NK-92 (cell line): Measurements from ENCODE around the gene NDRG4.

Experiments used
- DNase-seq: peaks from one replicate; lab custom pipeline; 2025; ENCODE audit not compliant: unreplicated experiment; lab: John Stamatoyannopoulos, UW

Gene NDRG4

DNA sequence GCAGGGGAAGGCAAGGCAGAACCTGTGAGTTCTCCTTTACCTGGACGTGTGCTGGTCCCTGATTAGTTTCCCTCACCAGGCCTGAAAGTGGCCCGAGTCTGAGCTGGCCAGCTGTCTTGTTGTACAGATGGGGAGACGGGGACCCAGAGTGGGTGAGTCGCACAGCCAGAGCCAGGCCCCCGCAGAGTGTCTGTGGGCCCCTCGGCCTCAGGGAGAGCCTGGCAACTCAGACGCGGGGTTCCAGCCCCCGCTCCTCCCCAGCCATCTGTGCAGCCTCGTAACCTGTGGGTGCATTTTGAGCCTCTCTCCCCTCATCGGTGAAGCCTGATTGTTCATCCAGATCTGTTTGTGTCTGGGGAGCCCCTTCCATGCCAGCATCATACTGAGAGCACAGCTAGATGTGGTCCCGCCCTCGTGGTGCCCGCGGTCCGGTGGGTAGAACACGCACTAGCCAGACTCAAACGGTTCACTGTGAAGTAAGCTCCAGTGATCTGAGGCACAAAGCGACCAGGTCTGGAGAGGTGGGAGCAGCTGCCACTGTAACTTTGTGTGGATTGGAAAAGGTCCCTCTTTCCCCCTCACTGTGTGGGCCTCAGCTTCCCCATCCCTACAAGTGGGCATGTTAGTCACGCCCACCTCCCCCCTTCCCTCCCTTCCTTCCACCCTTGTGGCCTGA lies 6.0 kb upstream of the NDRG4 start:
- no peak for DNase-seq

DNA sequence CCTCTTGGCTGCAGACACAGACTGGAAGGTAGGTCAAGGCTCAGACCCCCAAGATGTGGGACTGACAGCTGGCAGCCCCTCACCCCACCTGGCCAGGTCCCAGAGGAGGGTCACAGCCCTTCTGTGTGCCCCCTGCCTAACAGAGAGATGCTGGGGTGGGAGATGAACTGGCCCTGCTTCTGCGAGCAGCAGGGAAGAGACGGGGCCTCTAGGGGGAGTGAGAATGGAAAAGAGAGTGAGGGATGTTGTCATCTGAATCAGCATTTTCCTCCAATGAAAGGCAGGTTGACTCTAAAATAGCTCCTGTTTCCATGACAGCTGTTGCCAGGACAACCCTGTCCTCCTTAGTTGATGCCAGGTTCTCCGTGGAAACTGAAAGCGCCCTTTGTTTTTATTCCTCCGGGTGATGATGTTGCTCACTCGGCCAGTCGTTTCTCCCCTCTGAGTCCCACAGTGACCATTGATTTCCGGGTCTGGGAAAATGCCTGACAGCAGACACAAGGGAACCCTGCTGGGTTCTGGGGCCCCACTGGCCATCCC lies 4.9 kb upstream of the NDRG4 start:
- no peak for DNase-seq

DNA sequence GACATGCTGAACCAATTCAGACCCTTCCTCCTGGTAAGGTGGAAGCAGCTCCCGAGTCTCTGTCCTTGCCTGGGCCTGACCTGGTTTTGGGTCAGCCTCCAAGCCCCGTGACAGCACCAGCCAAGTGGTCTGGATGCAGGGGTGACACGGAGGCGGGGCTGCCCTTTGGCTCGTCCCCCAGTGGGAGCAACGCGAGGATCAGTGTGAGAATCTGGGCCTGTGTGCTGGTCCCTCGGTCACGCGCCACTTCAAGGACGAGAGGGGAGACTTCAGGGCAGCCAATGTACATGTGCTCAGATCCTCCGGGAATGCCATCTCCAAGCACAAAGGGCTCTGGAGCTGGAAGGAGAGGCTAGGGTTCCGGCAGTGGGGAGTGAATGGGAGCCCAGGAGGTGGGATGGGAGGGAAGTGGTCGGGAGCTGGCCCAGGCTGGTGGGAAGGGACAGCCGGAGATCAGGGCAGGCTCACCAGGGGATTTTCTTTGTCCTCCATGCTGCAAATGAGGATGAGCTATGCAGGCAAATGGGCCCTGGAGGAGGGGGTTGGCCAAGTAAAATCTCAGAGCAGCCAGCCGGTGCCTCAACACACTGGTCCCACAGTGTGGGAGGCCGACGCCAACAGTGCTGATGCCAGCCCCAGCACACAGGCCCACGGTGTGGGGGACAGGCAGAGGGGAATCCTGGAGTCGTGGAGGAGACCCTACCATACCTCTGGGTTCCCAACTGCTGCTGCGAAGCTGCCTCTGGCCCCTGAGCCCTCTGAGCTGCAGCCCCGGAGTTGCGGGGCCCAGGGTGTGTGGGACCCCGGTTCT lies 4.2 kb upstream of the NDRG4 start:
- no peak for DNase-seq

DNA sequence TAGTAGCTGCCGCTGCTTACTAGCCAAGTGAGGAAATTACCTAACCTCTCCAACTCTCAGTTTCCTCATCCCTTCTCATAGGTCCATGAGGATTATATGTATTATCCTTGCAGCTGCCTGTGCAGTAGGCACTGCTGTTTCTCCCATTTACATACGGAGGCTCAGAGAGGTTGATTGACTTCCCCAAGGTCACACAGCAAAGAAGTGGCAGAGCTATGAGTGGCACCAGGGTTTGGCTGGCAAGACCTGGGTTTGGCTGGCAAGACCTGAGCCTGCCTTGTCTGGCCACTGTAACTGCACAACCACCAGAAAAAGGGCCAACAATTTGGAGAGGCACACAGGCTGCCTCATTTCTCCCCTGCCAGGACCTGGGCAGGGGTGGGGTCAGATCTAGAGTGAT lies 2.5 kb upstream of the NDRG4 start:
- no peak for DNase-seq

DNA sequence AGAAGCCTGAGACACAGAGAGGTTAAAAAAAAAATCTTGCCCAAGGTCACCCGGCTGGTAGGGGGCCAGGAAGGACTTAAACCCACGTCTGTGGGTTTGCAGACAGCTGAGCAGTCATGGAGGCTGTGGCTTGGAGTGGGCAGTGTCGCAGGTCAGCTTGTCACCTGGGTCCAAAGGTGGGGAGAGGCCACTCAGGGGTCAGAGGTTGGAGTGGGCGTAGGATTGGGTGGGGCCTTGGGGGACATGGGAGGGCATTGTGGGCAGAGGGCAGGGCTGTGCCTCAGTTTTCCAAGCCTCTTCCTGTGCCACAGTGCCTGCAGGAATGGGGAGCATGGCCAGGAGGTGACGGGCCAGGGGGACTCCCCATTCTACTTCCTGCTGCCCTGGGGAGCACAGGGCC lies 2.0 kb upstream of the NDRG4 start:
- DNase-seq, result no peak

DNA sequence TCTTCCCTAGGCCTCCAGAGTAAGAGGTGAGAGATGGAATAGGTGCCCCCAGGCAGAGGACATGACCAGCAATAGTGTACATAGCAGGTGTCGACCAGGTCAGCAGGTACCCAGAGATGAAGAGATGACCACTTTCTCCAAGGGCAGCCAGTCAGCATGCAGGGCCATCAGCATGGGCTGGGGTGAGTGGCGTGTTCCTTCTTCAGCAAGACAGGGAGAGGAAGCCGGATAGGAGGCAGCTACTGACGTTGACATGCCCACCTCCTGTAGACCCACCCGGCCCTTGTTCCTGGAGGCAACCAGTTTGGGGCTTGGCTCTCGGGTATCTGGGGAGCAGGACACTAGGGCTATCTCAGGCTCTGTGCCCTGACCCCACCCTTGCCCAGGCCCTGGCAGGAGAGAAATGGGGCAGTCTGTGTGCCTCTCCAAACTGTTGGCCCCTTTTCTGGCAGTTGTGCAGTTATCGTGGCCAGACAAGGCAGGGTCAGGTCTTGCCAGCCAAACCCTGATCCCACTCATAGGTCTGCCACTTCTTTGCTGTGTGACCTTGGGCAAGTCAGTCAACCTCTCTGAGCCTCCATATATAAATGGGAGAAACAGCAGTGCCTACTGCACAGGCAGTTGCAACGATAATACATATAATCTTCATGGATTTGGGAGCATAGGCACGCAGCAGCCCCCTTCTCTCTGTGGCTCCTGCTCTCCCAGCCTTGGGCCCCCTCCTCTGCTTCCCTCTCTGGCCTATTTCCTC lies 1.4 kb upstream of the NDRG4 start:
- no peak for DNase-seq

DNA sequence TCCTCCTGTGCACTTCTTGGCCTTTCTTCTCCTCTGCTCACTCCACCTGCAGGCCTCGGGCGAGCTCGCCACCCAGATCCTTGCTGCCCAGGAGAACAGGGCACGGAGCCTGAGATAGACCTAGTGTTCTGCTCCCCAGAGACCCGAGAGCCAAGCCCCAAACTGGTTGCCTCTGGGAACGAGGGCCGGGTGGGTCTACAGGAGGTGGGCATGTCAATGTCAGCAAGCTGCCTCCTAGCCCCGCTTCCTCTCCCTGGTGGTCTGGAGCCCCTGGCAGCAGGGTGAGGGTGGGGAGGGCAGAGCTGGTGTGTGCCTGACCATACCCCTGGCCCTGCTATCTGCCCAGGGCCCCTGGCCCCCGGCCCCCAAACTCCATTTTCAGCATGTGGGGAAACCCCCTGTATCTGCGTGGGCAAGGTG lies 841 bp upstream of the NDRG4 start:
- DNase-seq, result no peak

DNA sequence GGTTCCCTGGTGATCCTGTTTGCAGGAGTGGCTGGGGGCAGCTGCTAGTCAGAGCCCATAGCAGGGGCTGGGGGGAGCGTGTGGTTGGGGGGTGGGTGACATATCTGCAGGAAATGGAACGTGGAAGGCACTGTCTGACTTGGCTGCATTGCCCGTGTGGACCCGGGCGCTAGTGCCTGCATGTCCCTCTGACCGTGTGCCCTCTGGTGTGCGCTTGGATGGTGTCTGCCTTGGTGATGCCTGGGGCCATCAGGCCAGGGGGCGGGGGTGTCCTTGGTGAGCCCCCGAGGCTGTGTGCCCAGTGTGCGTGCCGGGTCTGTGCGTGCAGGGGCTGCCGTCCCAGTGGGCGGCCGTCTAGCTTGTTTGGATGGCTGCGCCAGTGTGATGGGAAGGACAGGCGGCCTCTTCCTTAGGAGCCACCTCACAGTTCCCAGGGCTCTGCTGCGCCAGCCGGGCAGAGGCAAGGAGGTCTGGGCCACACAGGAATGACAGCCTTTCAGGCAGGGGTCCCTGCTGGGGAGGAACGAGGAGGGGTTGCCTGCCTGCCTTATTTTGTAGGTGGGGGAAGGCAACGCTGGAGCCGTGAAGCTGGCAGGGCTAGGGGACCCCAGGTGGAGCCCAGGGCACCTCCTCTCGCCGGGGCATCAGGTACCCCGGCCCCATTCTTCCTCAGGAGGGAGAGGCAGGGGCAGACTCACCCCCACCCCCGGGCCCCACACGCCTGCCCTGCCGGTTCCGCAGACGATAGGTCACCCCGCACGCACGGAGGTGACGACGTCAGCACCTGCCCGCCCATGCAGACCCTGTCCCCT lies 693 bp downstream of the NDRG4 start:
- DNase-seq, result no peak

DNA sequence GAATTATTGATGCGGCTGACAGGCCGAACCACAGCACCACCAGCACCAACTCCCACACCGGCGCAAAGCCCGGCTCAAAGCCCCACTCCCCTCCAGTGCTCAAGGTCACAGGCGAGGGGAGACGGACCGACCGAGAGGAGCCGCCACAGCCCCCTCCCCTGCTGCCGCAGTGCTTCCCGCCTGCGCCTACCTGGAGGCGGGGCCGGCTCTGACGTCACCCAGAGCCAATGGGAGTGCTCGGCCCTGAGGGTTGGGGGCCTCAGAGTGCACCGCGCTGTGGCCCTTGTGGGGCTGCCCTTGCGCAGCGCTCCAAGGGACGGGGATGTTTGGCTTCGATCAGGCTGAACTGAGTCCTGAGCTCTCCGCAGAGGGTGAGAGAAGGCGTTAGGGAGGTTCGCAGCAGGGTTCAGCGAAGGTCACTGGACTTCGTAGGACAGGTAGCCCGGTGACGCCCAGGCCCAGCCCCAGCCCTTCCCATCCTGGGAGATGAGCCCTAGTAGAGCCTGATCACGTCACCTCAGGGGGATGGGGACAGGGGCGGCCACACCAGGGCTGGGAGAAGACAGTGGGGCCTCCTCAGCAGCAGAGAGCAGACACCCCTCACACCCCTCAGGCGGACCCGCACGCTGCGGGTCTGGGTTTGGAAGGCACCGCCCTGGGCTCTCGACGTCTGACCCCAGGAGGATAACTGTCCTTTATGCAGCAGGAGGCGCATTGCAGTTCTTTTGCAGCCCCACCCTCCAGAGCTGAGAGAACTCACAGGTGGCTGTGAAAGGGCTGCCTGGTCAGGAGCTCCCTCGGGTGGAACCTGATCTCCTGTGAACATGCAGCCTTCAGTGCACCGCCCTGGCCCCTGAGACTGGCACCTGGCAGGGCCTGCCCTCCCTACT lies 1.5 kb downstream of the NDRG4 start:
- no peak for DNase-seq

DNA sequence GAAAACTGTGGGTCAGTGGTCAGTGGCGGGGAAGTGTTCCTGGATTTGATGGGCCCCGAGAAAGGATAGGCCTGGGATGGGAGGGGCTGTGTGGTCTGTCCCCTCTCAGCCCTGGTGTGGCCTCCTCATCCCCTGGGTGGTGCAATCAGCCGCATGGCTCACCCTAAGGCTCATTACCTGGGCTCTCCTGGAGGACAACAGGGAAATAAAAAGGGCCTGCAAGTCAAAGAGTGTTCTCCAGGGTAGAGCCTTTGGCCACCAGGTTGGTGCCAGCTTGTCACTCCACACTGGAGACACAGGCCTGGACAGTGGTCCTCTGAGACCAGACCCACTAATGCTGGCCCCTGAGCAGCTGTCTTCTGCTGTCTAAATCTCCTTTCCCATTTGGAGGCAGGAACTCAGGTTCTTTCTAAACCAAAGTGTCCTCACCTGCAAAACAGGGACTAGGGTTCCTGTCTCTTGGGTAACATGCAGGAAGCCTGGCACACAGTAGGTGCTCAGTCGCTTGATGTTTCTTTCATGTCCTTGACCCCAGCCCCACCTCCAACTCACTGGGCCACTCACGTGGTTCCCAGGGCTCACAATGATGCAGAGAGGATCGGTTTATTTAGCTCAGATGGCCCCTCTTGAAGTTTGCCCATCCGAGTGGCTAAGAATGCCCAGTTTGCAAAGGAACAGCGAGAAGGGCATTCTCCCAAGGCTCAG lies 2.4 kb downstream of the NDRG4 start:
- no peak for DNase-seq

DNA sequence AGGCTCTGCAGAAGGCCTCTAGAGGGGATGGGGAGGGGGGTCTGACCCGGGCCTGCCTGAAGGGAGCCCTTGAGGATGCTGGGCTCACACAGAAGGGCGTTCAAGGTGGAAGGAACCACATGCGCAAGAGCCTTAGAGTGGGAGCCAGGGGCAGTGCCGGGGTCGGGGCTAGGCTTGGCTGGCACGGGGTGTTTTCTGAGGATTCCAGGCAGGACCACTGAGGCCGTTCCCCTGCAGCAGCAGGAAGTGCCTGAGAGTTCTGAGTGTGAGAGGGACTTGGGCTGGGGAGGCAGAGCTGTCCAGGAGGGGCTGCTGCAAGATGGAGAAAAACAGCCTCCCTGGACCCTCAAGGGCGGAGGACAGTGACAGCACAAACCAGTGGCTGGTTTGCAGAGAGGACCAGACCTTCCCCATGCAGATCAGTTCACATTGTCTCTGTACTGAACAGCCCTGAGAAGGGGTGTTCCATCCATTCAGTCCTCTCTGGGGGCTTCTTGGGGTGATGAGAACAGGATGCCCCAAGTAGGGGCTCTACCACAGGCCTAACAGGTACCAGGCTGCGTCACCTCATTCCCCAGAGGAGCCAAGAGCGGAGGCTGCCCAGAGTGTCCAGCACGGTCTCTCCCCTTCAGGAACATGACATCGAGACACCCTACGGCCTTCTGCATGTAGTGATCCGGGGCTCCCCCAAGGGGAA lies 3.4 kb downstream of the NDRG4 start:
- no peak for DNase-seq

DNA sequence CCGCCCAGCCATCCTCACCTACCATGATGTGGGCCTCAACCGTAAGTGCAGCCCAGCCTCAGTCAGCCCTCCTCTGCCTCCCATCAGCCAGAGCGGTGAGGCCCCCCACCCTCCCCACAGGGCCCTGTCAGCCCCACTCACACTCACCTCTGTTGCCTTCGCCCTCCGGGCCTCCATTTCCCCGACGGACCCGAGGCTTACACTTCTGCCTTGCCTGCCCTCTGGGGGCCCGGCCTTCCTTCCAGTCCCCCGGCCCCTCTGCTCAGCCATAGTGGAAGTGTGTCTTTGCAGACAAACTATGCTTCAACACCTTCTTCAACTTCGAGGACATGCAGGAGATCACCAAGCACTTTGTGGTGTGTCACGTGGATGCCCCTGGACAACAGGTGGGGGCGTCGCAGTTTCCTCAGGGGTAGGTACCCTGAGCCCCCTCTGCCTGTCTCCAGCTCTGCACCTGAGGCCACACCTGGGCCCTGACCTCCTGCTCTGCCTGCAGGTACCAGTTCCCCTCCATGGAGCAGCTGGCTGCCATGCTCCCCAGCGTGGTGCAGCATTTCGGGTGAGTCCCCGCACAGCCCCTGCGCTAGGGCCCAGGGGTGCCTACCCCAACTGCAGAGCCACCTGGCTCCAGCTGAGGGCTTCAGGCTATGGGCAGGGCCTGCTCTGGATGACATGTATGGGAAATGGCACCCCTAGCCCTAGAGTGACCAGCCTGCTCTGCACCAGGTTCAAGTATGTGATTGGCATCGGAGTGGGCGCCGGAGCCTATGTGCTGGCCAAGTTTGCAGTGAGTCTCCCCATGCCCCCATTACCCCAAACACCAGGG lies 4.1 kb downstream of the NDRG4 start:
- DNase-seq, result no peak

DNA sequence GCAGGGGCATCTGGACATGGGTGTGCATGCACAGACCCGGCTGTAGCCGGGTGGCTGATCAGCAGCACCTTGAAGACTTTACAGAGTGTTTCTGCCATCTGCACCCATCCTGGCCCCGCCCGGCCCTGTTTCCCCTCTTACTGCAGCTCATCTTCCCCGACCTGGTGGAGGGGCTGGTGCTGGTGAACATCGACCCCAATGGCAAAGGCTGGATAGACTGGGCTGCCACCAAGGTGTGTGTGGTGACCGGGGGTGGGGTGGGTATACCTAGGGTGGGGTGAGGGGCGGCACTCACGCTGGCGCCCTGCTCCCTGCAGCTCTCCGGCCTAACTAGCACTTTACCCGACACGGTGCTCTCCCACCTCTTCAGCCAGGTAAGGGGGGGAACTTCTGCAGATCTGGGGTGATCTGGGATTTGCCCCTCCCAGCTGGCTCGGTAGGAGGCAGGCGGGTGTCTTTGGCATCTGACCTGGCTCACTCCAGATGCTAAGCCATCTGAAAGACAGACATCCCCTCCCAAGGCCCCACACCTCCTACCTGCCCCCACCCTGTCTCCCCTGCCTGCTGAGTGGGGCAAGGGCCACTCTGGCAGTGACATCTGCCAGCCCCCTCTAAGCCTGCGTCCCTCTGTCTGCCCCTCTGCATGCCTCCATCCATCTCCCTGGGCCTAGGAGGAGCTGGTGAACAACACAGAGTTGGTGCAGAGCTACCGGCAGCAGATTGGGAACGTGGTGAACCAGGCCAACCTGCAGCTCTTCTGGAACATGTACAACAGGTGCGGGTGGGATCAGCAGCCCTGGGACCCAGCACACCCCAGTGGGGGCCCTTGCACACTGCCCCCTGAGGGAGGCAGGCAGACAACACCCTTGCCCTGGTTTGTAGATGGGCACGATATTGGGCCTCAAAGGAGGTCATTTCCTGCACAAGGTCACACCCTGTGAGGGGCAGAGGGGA lies 6.6 kb downstream of the NDRG4 start:
- no peak for DNase-seq

DNA sequence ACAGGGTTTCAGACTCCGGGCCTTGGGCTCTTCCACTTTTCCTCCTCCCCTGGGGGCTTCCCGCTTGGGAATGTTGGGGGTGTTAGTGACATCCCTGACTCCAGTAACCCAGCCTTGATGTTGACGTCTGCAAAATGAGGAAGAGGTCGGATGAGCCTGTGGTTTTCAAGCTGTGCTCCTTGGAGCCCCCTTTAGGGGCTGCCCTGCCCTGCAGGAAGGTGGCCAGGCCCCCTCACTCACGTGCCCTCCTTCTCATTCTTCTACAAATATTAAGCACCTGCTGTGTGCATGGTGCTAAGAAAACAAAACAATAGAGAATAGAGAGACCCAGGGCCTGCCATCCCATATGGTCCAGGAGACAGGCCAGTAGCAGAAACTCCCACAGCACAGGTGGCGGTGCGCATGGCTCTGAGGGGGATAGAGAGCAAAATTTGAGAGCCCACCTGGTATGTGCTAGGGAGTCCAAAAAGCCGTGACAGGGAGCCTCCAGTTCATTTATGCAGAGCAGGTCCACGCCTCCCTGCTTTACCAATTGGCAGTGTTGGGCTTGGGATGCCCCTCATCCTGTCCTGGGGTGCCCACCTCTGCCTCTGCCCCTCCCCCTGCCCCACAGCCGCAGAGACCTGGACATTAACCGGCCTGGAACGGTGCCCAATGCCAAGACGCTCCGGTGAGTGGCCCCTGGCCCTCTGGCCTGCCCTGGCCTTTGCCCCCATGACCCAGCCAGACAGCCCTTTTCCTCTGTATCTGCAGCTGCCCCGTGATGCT lies 7.4 kb downstream of the NDRG4 start:
- no peak for DNase-seq

DNA sequence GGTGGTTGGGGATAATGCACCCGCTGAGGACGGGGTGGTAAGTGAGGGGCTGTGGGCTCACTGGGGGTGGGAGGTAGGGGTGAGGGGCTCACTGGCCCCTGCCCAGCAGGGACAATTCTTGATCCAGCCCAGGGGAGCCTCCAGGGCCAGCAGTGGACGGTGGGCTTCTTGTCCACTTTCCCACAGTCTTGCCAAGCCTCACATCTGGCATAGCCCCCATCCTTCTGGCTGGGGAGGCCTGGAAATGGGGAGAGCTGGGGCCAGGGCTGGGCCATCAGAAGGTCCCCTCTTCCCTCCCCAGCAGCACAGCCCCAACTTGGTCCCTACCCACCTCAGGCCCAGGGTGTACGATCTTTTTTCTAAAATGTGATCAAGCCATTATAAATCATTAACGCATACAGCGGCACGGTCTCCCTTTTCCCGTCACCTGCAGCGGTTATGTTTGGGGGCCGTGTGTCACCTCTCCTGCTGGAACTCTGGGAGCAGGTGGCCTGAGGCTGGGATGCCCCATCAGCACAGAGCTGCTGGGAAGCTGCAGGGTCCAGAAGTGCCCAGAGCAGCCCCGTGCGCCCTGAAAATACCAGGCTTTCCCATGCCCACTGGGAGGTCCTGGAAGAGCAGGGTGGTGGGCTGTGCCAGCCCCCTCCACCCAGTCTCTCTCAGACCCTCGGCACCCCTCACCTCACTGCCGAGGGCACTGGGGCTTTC lies 8.2 kb downstream of the NDRG4 start:
- no peak for DNase-seq
